Embryonic facial prominence (tissue), 1 donor: ENCODE data around the gene SEPTIN5.

ENCODE experiments used
- DNase-seq: peaks from one replicate; pipeline ENCODE4 v3.0.0-alpha.2; 2016; ENCODE audit errors: extremely low spot score

The SEPTIN5 gene

GRCh38 chr22:19748139-19748538 is 33.8 kb downstream of the SEPTIN5 start:
- no peak for DNase-seq

- no peak for DNase-seq
Measured at GRCh38 chr22:19748991-19749664, 34.8 kb downstream of the SEPTIN5 start.

GRCh38 chr22:19749876-19750275 is 35.6 kb downstream of the SEPTIN5 start:
- no peak for DNase-seq

- DNase-seq = no peak
Measured at GRCh38 chr22:19750507-19751490, 36.5 kb downstream of the SEPTIN5 start.

- DNase-seq = no peak
Measured at GRCh38 chr22:19751497-19752245, 37.4 kb downstream of the SEPTIN5 start.

GRCh38 chr22:19753090-19753842 is 39.0 kb downstream of the SEPTIN5 start:
- no peak for DNase-seq

- DNase-seq = no peak
Measured at GRCh38 chr22:19753996-19754700, 39.8 kb downstream of the SEPTIN5 start.

- DNase-seq = no peak
Measured at GRCh38 chr22:19754701-19755144, 40.4 kb downstream of the SEPTIN5 start.

- DNase-seq = no peak
Measured at GRCh38 chr22:19755145-19755710, 40.9 kb downstream of the SEPTIN5 start.

GRCh38 chr22:19755722-19756287 is 41.5 kb downstream of the SEPTIN5 start:
- DNase-seq = no peak

- DNase-seq = no peak
Measured at GRCh38 chr22:19756288-19757128, 42.2 kb downstream of the SEPTIN5 start.

- DNase-seq = no peak
Measured at GRCh38 chr22:19757140-19757984, 43.1 kb downstream of the SEPTIN5 start.

GRCh38 chr22:19757985-19758895 is 43.9 kb downstream of the SEPTIN5 start:
- no peak for DNase-seq

GRCh38 chr22:19758896-19759426 is 44.7 kb downstream of the SEPTIN5 start:
- DNase-seq = no peak

- DNase-seq = no peak
Measured at GRCh38 chr22:19759427-19760057, 45.2 kb downstream of the SEPTIN5 start.
